ENCODE measurements around the gene FRMD6.
A peak's percentile ranks its signal among the peaks of the same experiment; 100 is the strongest.

FRMD6 gene

DNA sequence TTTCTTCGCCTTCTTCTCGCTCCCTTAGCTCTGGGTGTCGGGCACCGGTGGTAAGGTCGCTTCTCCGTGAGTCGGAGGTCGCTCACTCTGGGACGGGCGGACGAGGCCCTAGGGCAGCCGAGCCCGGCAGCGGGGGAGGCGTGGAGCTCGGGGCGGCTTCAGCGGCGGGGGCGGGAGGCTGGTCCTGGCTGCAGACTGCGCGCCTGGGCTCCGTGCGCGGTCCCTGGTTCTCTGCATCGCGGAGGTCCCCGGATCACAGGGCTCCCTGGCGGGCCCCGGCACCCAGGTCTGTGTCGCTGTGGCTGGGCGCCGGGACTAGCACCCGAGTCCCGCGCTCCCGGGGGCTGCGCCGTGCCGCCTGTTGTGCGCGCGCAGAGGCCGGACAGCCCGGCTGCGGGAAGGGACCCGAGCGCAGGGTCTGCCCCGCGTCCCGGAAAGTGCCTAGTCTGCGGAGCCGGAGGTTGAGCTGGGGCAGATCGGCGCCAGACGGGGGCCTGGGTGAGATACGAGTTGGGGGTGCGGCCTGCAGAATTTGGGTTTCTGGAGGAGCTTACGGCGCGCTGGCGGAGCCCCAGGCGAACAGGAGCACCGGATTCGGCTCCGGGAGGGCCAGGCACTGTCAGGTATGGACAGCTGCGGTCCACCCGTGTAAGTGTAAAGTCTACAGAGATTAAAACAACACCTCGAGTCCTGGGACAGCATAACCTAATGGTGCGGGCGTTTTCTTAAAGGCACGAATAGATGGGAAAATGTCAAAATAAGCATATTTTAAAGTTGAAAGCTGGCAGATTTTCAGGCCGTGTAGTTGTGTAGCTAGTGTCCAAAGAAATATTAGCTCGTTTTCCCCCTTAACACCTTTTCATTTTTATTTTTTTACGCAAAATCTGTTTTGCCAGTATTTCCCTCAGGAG, 713 bp downstream of the FRMD6 start:
- Histone ChIP-seq H3K27me3 (ENCODE audit: control insufficient read depth, insufficient read depth, low read length) (no peaks in the 10 kb centered on the region), H3K4me1 (ENCODE audit: control insufficient read depth, insufficient read depth, low read length) (no peaks in the 10 kb centered on the region), H3K36me3 (ENCODE audit: control insufficient read depth, insufficient read depth, low read length) (no peaks in the 10 kb centered on the region), H3K9me3 (ENCODE audit: control insufficient read depth, insufficient read depth, low read length) (no peaks in the 10 kb centered on the region), H3K4me3 (ENCODE audit: low read length) (peak overlapping the region; percentile 88), H3K27ac (ENCODE audit: low read length) (no peak overlapping the region)
- WGBS (ENCODE audit: insufficient coverage, insufficient read length) = no CpG with 5 or more reads among the region's 75 CpGs
- no peak for DNase-seq (ENCODE audit: low read depth, low spot score)

DNA sequence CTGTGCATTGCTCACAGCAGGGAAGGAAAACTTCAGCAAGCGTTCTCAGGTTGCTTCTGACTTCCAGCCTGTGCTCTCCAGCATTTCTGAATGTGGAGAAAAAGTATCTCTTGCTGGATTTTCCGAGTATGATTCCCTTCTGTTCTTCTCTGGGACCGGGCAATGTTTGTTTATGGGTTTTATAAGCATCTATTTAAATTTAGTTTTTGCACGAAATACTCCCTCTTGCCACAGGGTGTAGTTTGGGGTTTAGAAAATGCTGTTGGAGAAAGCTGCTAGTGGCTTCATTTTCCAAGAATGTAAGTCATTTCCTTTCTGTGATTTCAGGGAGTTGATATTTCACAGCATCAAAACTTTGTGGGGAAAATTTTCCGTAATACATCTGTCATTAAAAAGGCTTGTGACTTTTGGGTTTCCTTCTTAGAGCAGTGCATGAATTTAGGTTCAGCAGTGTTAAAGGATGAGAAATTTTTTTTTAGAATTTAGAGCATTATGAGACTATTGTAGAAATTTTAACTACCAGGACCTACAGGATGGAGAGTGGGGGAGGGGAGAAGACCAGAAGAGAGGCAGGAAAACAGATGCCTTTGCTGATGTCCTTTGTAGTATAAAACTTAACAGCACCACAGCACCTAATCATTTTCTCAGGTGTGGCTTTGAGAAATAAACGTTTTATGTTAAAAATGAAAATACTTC, 1.5 kb downstream of the FRMD6 start:
- no peak for DNase-seq (ENCODE audit: low read depth, low spot score)
- peak overlapping the region; percentile 88; the same call in 1 of the 2 replicates for H3K4me3 ChIP-seq (ENCODE audit: low read length)
- no peaks in the 10 kb centered on the region for H3K27me3 ChIP-seq (ENCODE audit: control insufficient read depth, insufficient read depth, low read length)
- H3K4me1 ChIP-seq (ENCODE audit: control insufficient read depth, insufficient read depth, low read length) = no peaks in the 10 kb centered on the region
- no peak overlapping the region for H3K27ac ChIP-seq (ENCODE audit: low read length)
- no peaks in the 10 kb centered on the region for H3K36me3 ChIP-seq (ENCODE audit: control insufficient read depth, insufficient read depth, low read length)
- no peaks in the 10 kb centered on the region for H3K9me3 ChIP-seq (ENCODE audit: control insufficient read depth, insufficient read depth, low read length)
- whole genome bisulfite sequencing (ENCODE audit: insufficient coverage, insufficient read length) = no CpG with 5 or more reads among the region's 6 CpGs

DNA sequence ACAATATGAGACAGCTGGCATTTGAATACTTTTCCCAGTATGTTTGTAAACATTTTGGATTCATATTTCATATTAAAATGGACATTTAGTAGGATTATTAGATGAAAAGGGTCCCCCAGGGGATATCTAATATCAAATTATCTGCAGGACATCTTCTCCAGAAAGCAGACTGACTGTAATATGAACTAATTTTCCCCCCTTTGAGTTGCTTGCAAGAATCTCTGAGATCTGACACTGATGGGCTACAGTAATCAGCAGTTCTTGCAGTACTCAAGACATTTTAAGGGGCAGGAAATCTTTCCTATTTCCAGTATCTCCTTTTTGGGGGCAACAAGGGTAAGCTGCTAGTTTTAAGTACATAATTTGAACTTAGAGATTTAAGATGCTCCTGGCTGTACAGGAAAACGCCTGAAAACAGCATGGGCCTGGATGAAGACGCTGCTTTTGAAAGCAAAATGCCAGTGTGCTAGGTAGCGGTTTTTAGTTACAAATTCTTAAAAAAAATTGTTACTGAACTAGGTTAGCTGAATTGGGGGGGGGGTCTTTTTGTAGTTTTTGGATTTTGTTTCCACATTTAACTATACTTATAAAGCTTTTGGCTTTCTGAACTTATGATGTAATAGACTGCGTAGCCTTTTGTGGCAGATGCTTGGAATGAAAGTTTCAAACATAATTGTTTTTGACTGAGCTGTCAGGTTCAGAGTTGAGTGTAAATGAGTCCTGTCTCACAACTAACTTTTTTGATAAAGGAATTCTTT, 2.2 kb downstream of the FRMD6 start:
- Histone ChIP-seq H3K27ac (ENCODE audit: low read length) (no peak overlapping the region), H3K36me3 (ENCODE audit: control insufficient read depth, insufficient read depth, low read length) (no peaks in the 10 kb centered on the region), H3K4me3 (ENCODE audit: low read length) (no peak overlapping the region), H3K9me3 (ENCODE audit: control insufficient read depth, insufficient read depth, low read length) (no peaks in the 10 kb centered on the region), H3K27me3 (ENCODE audit: control insufficient read depth, insufficient read depth, low read length) (no peaks in the 10 kb centered on the region), H3K4me1 (ENCODE audit: control insufficient read depth, insufficient read depth, low read length) (no peaks in the 10 kb centered on the region)
- no peak for DNase-seq (ENCODE audit: low read depth, low spot score)
- no CpG with 5 or more reads among the region's 4 CpGs for WGBS (ENCODE audit: insufficient coverage, insufficient read length)

DNA sequence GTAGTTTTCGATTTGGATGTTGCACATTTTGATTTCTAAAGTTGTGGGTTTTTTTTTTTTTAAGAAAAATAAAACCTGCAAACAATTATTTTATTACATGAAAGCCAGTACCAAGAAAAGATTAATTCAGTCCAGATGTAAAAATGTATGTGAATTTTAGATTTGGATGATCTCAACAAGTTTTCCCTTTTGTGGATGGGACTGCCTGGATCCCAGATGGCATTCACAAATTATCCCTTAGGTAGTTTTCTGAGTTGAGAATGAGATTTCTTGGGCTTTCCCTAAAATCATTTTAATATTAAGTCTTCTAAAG, 2.8 kb downstream of the FRMD6 start:
- Histone ChIP-seq H3K9me3 (ENCODE audit: control insufficient read depth, insufficient read depth, low read length) (no peaks in the 10 kb centered on the region), H3K27me3 (ENCODE audit: control insufficient read depth, insufficient read depth, low read length) (no peaks in the 10 kb centered on the region), H3K4me1 (ENCODE audit: control insufficient read depth, insufficient read depth, low read length) (no peaks in the 10 kb centered on the region), H3K36me3 (ENCODE audit: control insufficient read depth, insufficient read depth, low read length) (no peaks in the 10 kb centered on the region), H3K4me3 (ENCODE audit: low read length) (no peak overlapping the region), H3K27ac (ENCODE audit: low read length) (no peak overlapping the region)
- no CpG with 5 or more reads among the region's 1 CpG for WGBS (ENCODE audit: insufficient coverage, insufficient read length)
- DNase-seq (ENCODE audit: low read depth, low spot score) = no peak

DNA sequence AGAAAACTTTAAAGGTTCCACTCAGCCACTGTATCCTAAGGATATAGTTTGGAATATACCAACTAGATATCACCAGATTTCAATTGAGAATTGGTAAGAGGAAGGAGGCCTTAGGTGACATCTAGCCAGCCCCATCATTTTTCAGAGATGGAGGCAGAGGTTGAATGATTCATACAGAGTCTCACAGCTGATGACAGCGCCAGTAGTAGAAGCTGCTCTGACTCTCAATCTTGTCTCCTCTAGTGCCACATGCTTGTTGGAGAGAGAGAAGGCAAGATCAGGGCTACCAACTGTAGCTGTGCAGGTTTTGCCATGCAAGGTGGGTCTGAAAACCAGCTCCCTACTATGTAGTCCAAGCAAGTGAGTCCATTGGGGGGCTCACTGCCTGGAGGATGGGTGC, 6.1 kb downstream of the FRMD6 start:
- no peak overlapping the region for H3K4me3 ChIP-seq (ENCODE audit: low read length)
- H3K36me3 ChIP-seq (ENCODE audit: control insufficient read depth, insufficient read depth, low read length) = no peaks in the 10 kb centered on the region
- no peak for DNase-seq (ENCODE audit: low read depth, low spot score)
- H3K27ac ChIP-seq (ENCODE audit: low read length) = no peak overlapping the region
- no CpG with 5 or more reads among the region's 1 CpG for WGBS (ENCODE audit: insufficient coverage, insufficient read length)
- peaks cover 3% of the 10 kb centered on the region for H3K4me1 ChIP-seq (ENCODE audit: control insufficient read depth, insufficient read depth, low read length)
- H3K9me3 ChIP-seq (ENCODE audit: control insufficient read depth, insufficient read depth, low read length) = no peaks in the 10 kb centered on the region
- H3K27me3 ChIP-seq (ENCODE audit: control insufficient read depth, insufficient read depth, low read length) = no peaks in the 10 kb centered on the region

DNA sequence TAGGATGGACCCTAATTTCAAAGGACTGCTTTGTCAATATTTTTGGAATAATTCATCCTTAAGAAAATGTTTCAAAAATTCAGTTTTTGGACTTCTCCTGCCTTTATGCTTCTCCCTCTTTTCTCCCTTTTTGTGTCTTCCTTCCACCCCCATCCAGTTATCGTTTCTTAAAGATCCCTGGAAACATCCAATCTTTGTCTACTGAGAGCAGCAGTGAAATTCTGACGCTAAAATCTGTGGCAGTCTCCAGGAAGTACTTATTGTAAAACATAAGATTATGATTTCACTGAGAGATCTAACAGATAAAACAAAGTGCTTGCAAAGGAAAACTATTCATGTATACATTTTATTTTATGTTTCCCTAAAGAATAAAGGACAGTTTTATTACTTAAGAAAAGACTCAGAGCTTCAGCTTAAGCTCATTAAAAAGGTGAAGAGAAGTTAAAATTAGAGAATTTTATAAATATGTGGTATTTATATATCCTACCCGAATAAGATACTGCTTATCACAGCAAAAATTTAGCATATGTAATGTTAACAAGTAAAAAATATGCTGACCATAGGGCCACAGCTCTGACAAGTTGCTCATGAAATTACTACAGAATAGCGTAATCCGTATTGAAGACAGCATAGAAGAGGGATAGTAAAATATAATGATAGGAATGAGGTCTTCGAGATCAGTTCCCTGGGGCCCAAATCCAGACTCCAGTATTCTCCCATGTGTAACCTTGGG, 6.9 kb downstream of the FRMD6 start:
- no peaks in the 10 kb centered on the region for H3K9me3 ChIP-seq (ENCODE audit: control insufficient read depth, insufficient read depth, low read length)
- no CpG with 5 or more reads among the region's 6 CpGs for WGBS (ENCODE audit: insufficient coverage, insufficient read length)
- no peaks in the 10 kb centered on the region for H3K36me3 ChIP-seq (ENCODE audit: control insufficient read depth, insufficient read depth, low read length)
- no peak for DNase-seq (ENCODE audit: low read depth, low spot score)
- H3K27me3 ChIP-seq (ENCODE audit: control insufficient read depth, insufficient read depth, low read length) = no peaks in the 10 kb centered on the region
- no peak overlapping the region for H3K4me3 ChIP-seq (ENCODE audit: low read length)
- no peak overlapping the region for H3K27ac ChIP-seq (ENCODE audit: low read length)
- H3K4me1 ChIP-seq (ENCODE audit: control insufficient read depth, insufficient read depth, low read length) = peaks cover 3% of the 10 kb centered on the region

DNA sequence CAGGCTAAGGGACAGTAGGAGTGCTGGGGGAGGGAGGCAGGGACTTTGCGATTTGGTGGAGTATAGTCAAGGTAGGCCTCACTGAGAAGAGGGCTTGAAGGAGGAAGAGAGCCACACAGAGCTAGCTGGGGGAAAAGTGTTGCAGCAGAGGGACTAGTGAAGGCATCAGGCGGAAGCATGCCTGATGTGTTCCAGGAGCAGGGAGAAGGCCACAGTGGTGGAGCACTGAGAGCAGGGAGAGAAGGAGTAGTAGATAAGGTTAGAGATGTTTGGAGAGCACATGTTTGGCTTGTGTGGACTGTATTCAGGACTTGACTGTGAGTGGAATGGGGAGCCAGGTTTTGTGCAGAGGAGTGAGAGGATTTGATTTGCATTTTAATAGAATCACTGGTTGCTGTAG, 9.0 kb downstream of the FRMD6 start:
- no CpG with 5 or more reads among the region's 2 CpGs for WGBS (ENCODE audit: insufficient coverage, insufficient read length)
- H3K27me3 ChIP-seq (ENCODE audit: control insufficient read depth, insufficient read depth, low read length) = no peaks in the 10 kb centered on the region
- peaks cover 3% of the 10 kb centered on the region for H3K4me1 ChIP-seq (ENCODE audit: control insufficient read depth, insufficient read depth, low read length)
- no peaks in the 10 kb centered on the region for H3K36me3 ChIP-seq (ENCODE audit: control insufficient read depth, insufficient read depth, low read length)
- H3K9me3 ChIP-seq (ENCODE audit: control insufficient read depth, insufficient read depth, low read length) = no peaks in the 10 kb centered on the region
- no peak overlapping the region for H3K27ac ChIP-seq (ENCODE audit: low read length)
- DNase-seq (ENCODE audit: low read depth, low spot score) = no peak
- no peak overlapping the region for H3K4me3 ChIP-seq (ENCODE audit: low read length)

DNA sequence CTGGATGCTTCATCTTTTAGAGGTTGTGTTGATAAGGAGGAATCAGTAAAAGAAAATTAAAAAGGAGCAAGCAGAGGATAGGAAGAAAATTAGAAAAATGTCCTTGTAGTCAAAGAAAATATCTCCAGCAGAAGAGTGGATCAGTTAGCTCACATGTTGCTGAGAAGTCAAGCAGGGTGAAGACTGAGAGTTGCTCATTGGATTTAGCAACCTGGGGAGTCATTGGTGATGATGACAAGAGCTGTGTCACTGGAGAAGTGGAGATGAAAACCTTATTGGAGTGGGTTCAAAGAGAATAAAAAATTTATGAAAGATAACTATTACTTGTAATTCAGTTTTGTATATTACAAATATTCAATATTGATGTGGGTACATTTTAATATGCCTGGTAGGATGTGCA, 9.8 kb downstream of the FRMD6 start:
- Histone ChIP-seq H3K9me3 (ENCODE audit: control insufficient read depth, insufficient read depth, low read length) (no peaks in the 10 kb centered on the region), H3K4me3 (ENCODE audit: low read length) (no peak overlapping the region), H3K4me1 (ENCODE audit: control insufficient read depth, insufficient read depth, low read length) (peaks cover 3% of the 10 kb centered on the region), H3K27me3 (ENCODE audit: control insufficient read depth, insufficient read depth, low read length) (no peaks in the 10 kb centered on the region), H3K36me3 (ENCODE audit: control insufficient read depth, insufficient read depth, low read length) (no peaks in the 10 kb centered on the region), H3K27ac (ENCODE audit: low read length) (no peak overlapping the region)
- DNase-seq (ENCODE audit: low read depth, low spot score) = no peak

DNA sequence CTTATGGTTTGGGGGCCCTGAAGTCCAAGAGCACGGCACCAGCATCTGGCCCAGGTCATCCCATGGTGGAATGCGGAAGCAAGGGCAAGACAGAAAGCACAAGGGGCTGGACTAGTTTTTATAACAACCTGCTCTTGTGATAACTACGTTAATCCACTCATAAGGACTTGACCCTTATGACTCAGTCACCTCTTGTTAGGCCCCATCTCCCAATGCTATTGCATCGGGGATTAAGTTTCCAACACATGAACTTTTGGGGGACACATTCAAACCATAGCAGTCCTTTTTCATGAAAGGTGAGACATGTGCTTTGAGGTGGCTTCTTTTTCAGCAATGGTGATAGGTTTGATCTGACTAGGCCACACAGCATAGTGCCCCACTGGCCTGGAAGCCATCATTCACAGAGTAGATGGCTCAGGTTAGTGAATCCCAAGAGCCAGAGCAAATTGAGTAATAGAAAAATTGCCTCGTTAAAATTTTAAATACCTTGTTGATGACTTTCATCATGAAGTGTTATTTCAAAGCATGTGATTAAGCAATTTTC, 12.1 kb downstream of the FRMD6 start:
- peaks cover 3% of the 10 kb centered on the region for H3K4me1 ChIP-seq (ENCODE audit: control insufficient read depth, insufficient read depth, low read length)
- H3K36me3 ChIP-seq (ENCODE audit: control insufficient read depth, insufficient read depth, low read length) = no peaks in the 10 kb centered on the region

DNA sequence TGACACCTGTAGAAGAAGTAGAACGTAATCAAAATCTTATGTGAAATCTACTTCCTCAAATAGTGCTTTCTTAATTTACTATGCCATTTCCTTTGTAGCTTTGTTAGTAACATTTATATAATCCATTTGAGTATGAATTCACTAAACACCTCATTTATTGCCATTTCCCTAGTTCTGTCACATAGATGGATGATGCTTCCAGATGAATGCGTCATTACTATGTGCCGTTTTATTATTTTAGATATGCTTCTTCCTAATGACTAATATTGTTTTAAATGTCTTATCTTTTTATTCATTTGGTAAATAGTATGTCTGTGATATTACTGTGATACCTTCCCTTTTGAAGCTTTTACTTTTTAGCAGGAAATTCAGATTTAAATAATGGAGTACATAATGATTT, 14.4 kb downstream of the FRMD6 start:
- H3K9me3 ChIP-seq (ENCODE audit: control insufficient read depth, insufficient read depth, low read length) = no peaks in the 10 kb centered on the region
- no peak for DNase-seq (ENCODE audit: low read depth, low spot score)
- H3K4me1 ChIP-seq (ENCODE audit: control insufficient read depth, insufficient read depth, low read length) = no peaks in the 10 kb centered on the region
- H3K36me3 ChIP-seq (ENCODE audit: control insufficient read depth, insufficient read depth, low read length) = no peaks in the 10 kb centered on the region
- no peak overlapping the region for H3K4me3 ChIP-seq (ENCODE audit: low read length)
- no CpG with 5 or more reads among the region's 3 CpGs for WGBS (ENCODE audit: insufficient coverage, insufficient read length)
- H3K27me3 ChIP-seq (ENCODE audit: control insufficient read depth, insufficient read depth, low read length) = no peaks in the 10 kb centered on the region
- no peak overlapping the region for H3K27ac ChIP-seq (ENCODE audit: low read length)

More for the DNA sequence above, 12.1 kb downstream of the FRMD6 start:
- H3K4me3 ChIP-seq (ENCODE audit: low read length) = no peak overlapping the region
- H3K27me3 ChIP-seq (ENCODE audit: control insufficient read depth, insufficient read depth, low read length) = no peaks in the 10 kb centered on the region
- H3K9me3 ChIP-seq (ENCODE audit: control insufficient read depth, insufficient read depth, low read length) = no peaks in the 10 kb centered on the region
- DNase-seq (ENCODE audit: low read depth, low spot score) = no peak
- H3K27ac ChIP-seq (ENCODE audit: low read length) = no peak overlapping the region
- WGBS (ENCODE audit: insufficient coverage, insufficient read length) = no CpG with 5 or more reads among the region's 5 CpGs
